HepG2 (cell line): Measurements from ENCODE around the gene AVPR2. TPM values are rescaled to one million over a fixed set of nuclear protein-coding genes. Genes with fewer than 3 reads are reported as not detected.

Experiments used
- CHD2 ChIP-seq: IDR thresholded peaks from 2 replicates; pipeline ENCODE4 v1.6.1; 2011; ENCODE audit warnings: low read depth, low read length, improper control_type of control experiment
- DMAP1 ChIP-seq: IDR thresholded peaks from 2 replicates; pipeline ENCODE4 v1.6.1; 2016
- DMTF1 ChIP-seq: sonication (generic); formaldehyde crosslinking; IDR thresholded peaks from 2 replicates; pipeline ENCODE4 v1.4.0; 2020; ENCODE audit warnings: mild to moderate bottlenecking, missing genetic modification reagents
- EEA1 ChIP-seq: sonication (generic); formaldehyde crosslinking; IDR thresholded peaks from 2 replicates; pipeline ENCODE4 v1.5.1; 2020; ENCODE audit warnings: mild to moderate bottlenecking, missing genetic modification reagents, borderline replicate concordance
- EHMT2 ChIP-seq: fragments of 200-600 bp; sonication (generic); IDR thresholded peaks from 2 replicates; pipeline ENCODE4 v1.7.0; 2017; ENCODE audit warnings: antibody characterized with exemption, low read depth, low read length, borderline replicate concordance
- GFI1 ChIP-seq: sonication (generic); formaldehyde crosslinking; IDR thresholded peaks from 2 replicates; pipeline ENCODE4 v1.5.0; 2020; ENCODE audit warnings: missing genetic modification reagents, mild to moderate bottlenecking, borderline replicate concordance
- HNRNPK ChIP-seq: fragments of 200-400 bp; formaldehyde crosslinking; IDR thresholded peaks from 2 replicates; pipeline ENCODE4 v1.6.1; 2018; ENCODE audit warnings: low read length, low read depth, moderate library complexity, mild to moderate bottlenecking; ENCODE audit not compliant: poor library complexity, severe bottlenecking
- JUNB ChIP-seq: sonication (generic); formaldehyde crosslinking; IDR thresholded peaks from 2 replicates; pipeline ENCODE4 v1.8.0; 2022; ENCODE audit warnings: missing genetic modification reagents, mild to moderate bottlenecking, borderline replicate concordance
- MAX ChIP-seq: IDR thresholded peaks from 2 replicates; pipeline ENCODE4 v1.6.1; 2012; ENCODE audit warnings: inconsistent platforms
- MXI1 ChIP-seq: IDR thresholded peaks from 3 replicates; pipeline ENCODE4 v1.6.1; 2012; ENCODE audit warnings: low read depth, low read length, inconsistent platforms, borderline replicate concordance
- MYC ChIP-seq: sonication (generic); formaldehyde crosslinking; IDR thresholded peaks from 2 replicates; pipeline ENCODE4 v1.9.0; 2021; ENCODE audit warnings: missing genetic modification reagents, borderline replicate concordance
- RELA ChIP-seq: sonication (generic); formaldehyde crosslinking; IDR thresholded peaks from 2 replicates; pipeline ENCODE4 v1.4.0; 2020; ENCODE audit warnings: missing genetic modification reagents
- SOX6 ChIP-seq, 2 experiments: fragments of 450-650 bp in 1 of 2; sonication (generic) in 1 of 2; formaldehyde crosslinking in 1 of 2; IDR thresholded peaks; 2 replicates each; pipeline versions ENCODE4 v1.4.0 to v1.6.1; 2017 to 2020; ENCODE audit warnings: antibody characterized with exemption in 1 of 2, mild to moderate bottlenecking in 1 of 2, missing genetic modification reagents in 1 of 2
- THYN1 ChIP-seq: sonication (generic); formaldehyde crosslinking; IDR thresholded peaks from 2 replicates; pipeline ENCODE4 v1.8.1; 2023; ENCODE audit warnings: low read depth, mild to moderate bottlenecking, moderate library complexity, missing genetic modification reagents, borderline replicate concordance
- ZNF292 ChIP-seq: sonication (generic); formaldehyde crosslinking; IDR thresholded peaks from 2 replicates; pipeline ENCODE4 v1.8.1; 2022; ENCODE audit warnings: mild to moderate bottlenecking, low read depth, missing genetic modification reagents, borderline replicate concordance
- ZNF343 ChIP-seq: sonication (generic); formaldehyde crosslinking; IDR thresholded peaks from 2 replicates; pipeline ENCODE4 v1.4.0; 2020; ENCODE audit warnings: mild to moderate bottlenecking, missing genetic modification reagents
- ZNF563 ChIP-seq: sonication (generic); formaldehyde crosslinking; IDR thresholded peaks from 2 replicates; pipeline ENCODE4 v1.8.0; 2022; ENCODE audit warnings: mild to moderate bottlenecking, moderate library complexity, missing genetic modification reagents
- ZNF652 ChIP-seq: IDR thresholded peaks from 2 replicates; pipeline ENCODE4 v1.6.1; 2016; ENCODE audit warnings: low read depth, borderline replicate concordance
- ZNF687 ChIP-seq: sonication (generic); formaldehyde crosslinking; IDR thresholded peaks from 2 replicates; pipeline ENCODE4 v1.5.1; 2020; ENCODE audit warnings: mild to moderate bottlenecking, missing genetic modification reagents, moderate library complexity
- polyA plus RNA-seq, 8 experiments: library from polyadenylated mRNA; depleted of rRNA in 3 of 8; stranded (reverse) in 7 of 8; unstranded in 1 of 8; fragments of >200 nt; fragmentation: Illumina TruSeq in 4 of 8; extraction: Trizol in 4 of 8; gene quantifications; 2 replicates each; pipeline versions ENCODE4 v1.2.1 to v1.2.3, GENCODE V29; 2011 to 2016; ENCODE audit warnings: low read depth in 4 of 8, missing spikeins in 1 of 8, mixed read lengths in 1 of 8; ENCODE audit not compliant: insufficient read depth in 1 of 8
- total RNA-seq, 5 experiments: library from RNA; depleted of rRNA; stranded (reverse); fragments of >200 nt; fragmentation: Illumina TruSeq; extraction: Trizol; gene quantifications; 2 replicates each; pipeline ENCODE4 v1.2.3, GENCODE V29; 2016; ENCODE audit warnings: low read depth in 1 of 5

The AVPR2 gene
- total and polyA plus RNA-seq, 2 of the 13 experiments (the other 11 are each of a cell fraction or from before 2014, with no cell fraction given), result not detected

GRCh38 chrX:153935326-153935851 is 30.9 kb downstream of the AVPR2 start (continued):
- no peak for TF ChIP-seq SOX6 (IDR thresholded peaks at IDR 0.05)
- no peak for TF ChIP-seq SOX6 (CRISPR knock-in tag; IDR thresholded peaks at IDR 0.05)
- no peak for TF ChIP-seq CHD2
- TF ChIP-seq RELA (CRISPR knock-in tag), result no peak
- peak; percentile 24; the same call in 1 of the 3 replicates for TF ChIP-seq MXI1
- no peak for TF ChIP-seq EHMT2
- peak; percentile 68 for TF ChIP-seq ZNF687 (CRISPR knock-in tag)
- TF ChIP-seq MYC (CRISPR knock-in tag), result peak; percentile 68; the same call in 1 of the 2 replicates
- TF ChIP-seq THYN1, result no peak
- TF ChIP-seq MAX, result peak; percentile 71
- TF ChIP-seq JUNB (CRISPR knock-in tag), result no peak
- no peak for TF ChIP-seq EEA1 (CRISPR knock-in tag)
- TF ChIP-seq DMTF1 (CRISPR knock-in tag), result no peak
- TF ChIP-seq GFI1, result no peak
- no peak for TF ChIP-seq ZNF292
- TF ChIP-seq HNRNPK, result peak; percentile 24
- no peak for TF ChIP-seq ZNF652 (CRISPR knock-in tag)
- TF ChIP-seq ZNF343 (CRISPR knock-in tag), result no peak
- TF ChIP-seq ZNF563 (CRISPR knock-in tag), result no peak
- peak; percentile 41; the same call in 1 of the 2 replicates for TF ChIP-seq DMAP1 (CRISPR knock-in tag)
